GM12891 (cell line): ENCODE results near the gene DHX36.

Experiments used
- POLR2A ChIP-seq: IDR thresholded peaks from 2 replicates; pipeline ENCODE4 v1.6.1; 2011; ENCODE audit warnings: low read depth, low read length, control low read depth
- POLR2AphosphoS5 ChIP-seq: IDR thresholded peaks from 2 replicates; pipeline ENCODE4 v1.6.1; 2011; ENCODE audit warnings: low read depth, low read length, control low read depth
- SPI1 ChIP-seq: IDR thresholded peaks from 2 replicates; pipeline ENCODE4 v1.6.1; 2011; ENCODE audit warnings: low read depth, low read length, control low read depth
- TAF1 ChIP-seq: IDR thresholded peaks from 2 replicates; pipeline ENCODE4 v1.6.1; 2011; ENCODE audit warnings: low read depth, low read length, control low read depth

- TF ChIP-seq POLR2AphosphoS5: no peak
- no peak for TF ChIP-seq POLR2A
- TF ChIP-seq TAF1: no peak
- no peak for TF ChIP-seq SPI1
Measured at GRCh38 chr3:154240235-154240634, 84.1 kb downstream of the DHX36 start.
